CD14-positive monocyte (primary cell): ENCODE results near the gene RNF41. TPM values are rescaled to one million over a fixed set of nuclear protein-coding genes. Genes with fewer than 3 reads are reported as not detected.

Source experiments
- DNase-seq, 3 donors: peaks; one replicate each; pipeline ENCODE4 v3.0.0-alpha.2; 2011 to 2022
- H2AFZ ChIP-seq: 2 replicates; pipeline ENCODE4 v1.6.0; 2012; ENCODE audit warnings: mild to moderate bottlenecking, low read depth, low read length, inconsistent platforms; ENCODE audit not compliant: insufficient read depth, poor library complexity, severe bottlenecking
- H3K27ac ChIP-seq, 2 donors: 1 replicate in 1 of 2; 2 replicates in 1 of 2; pipeline ENCODE4 v1.5.1; 2012 to 2013; ENCODE audit warnings: low read length in 2 of 2, control low read depth in 1 of 2, inconsistent platforms in 1 of 2, low read depth in 1 of 2, mild to moderate bottlenecking in 1 of 2
- H3K27me3 ChIP-seq, 2 donors: one replicate each; pipeline versions ENCODE4 v1.6.0 to v1.6.1; 2011 to 2013; ENCODE audit warnings: low read length in 2 of 2; ENCODE audit not compliant: control insufficient read depth in 2 of 2, insufficient read depth in 2 of 2
- H3K36me3 ChIP-seq, 2 donors: replicated peaks in 1 of 2; 1 replicate in 1 of 2; 2 replicates in 1 of 2; pipeline versions ENCODE4 v1.5.1 to v1.6.1; 2012 to 2013; ENCODE audit warnings: low read length in 2 of 2, control low read depth in 1 of 2, inconsistent platforms in 1 of 2, mild to moderate bottlenecking in 1 of 2; ENCODE audit not compliant: insufficient read depth in 2 of 2, control insufficient read depth in 1 of 2
- H3K4me1 ChIP-seq, 2 donors: 1 replicate in 1 of 2; 2 replicates in 1 of 2; pipeline versions ENCODE4 v1.5.1 to v1.6.1; 2012 to 2013; ENCODE audit warnings: low read length in 2 of 2, control low read depth in 1 of 2, inconsistent platforms in 1 of 2, mild to moderate bottlenecking in 1 of 2, moderate library complexity in 1 of 2; ENCODE audit not compliant: insufficient read depth in 2 of 2, control insufficient read depth in 1 of 2
- H3K4me2 ChIP-seq: replicated peaks from 2 replicates; pipeline ENCODE3; 2012; ENCODE audit warnings: low read length, moderate library complexity, mild to moderate bottlenecking; ENCODE audit not compliant: poor library complexity, severe bottlenecking; ENCODE audit errors: extremely low read depth
- H3K4me3 ChIP-seq, 3 experiments: fragments of 200-600 bp in 1 of 3; sonication (generic) in 1 of 3; replicated peaks in 1 of 3; 1 replicate in 2 of 3; 2 replicates in 1 of 3; pipeline ENCODE4 v1.5.1; 2011 to 2013; ENCODE audit warnings: low read length in 3 of 3, mild to moderate bottlenecking in 3 of 3, control low read depth in 2 of 3, low read depth in 2 of 3, inconsistent platforms in 1 of 3, moderate library complexity in 1 of 3
- H3K79me2 ChIP-seq: 2 replicates; pipeline ENCODE4 v1.6.0; 2012; ENCODE audit warnings: mild to moderate bottlenecking, control low read depth, inconsistent platforms, low read length, moderate library complexity; ENCODE audit not compliant: insufficient read depth
- H3K9ac ChIP-seq: 2 replicates; pipeline ENCODE4 v1.6.0; 2017; ENCODE audit warnings: low read length, mild to moderate bottlenecking; ENCODE audit not compliant: insufficient read depth, poor library complexity, severe bottlenecking
- H3K9me3 ChIP-seq, 2 donors: replicated peaks in 1 of 2; 1 replicate in 1 of 2; 2 replicates in 1 of 2; pipeline versions ENCODE4 v1.5.1 to v1.6.1; 2012 to 2013; ENCODE audit warnings: low read length in 2 of 2, control low read depth in 1 of 2; ENCODE audit not compliant: control insufficient read depth in 1 of 2, insufficient read depth in 1 of 2
- H4K20me1 ChIP-seq: 2 replicates; pipeline ENCODE4 v1.6.0; 2012; ENCODE audit warnings: mild to moderate bottlenecking, low read length, control low read depth, moderate library complexity; ENCODE audit not compliant: insufficient read depth
- H3K27ac Mint-ChIP-seq, 7 donors: one replicate each; pipeline ENCODE4 v1.8.0; 2020; ENCODE audit warnings: mild to moderate bottlenecking in 7 of 7, mixed read lengths in 7 of 7, moderate library complexity in 6 of 7, inconsistent platforms in 2 of 7
- H3K27me3 Mint-ChIP-seq, 3 donors: one replicate each; pipeline ENCODE4 v1.8.0; 2021 to 2022; ENCODE audit warnings: low read depth in 3 of 3, mild to moderate bottlenecking in 3 of 3, mixed read lengths in 3 of 3, moderate library complexity in 3 of 3, inconsistent platforms in 1 of 3
- H3K36me3 Mint-ChIP-seq, 2 donors: one replicate each; pipeline ENCODE4 v1.8.0; 2020; ENCODE audit warnings: mixed read lengths in 2 of 2, inconsistent platforms in 1 of 2, mild to moderate bottlenecking in 1 of 2
- H3K4me1 Mint-ChIP-seq: one replicate; pipeline ENCODE4 v1.8.0; 2020; ENCODE audit warnings: mild to moderate bottlenecking, mixed read lengths
- H3K4me3 Mint-ChIP-seq, 2 donors: one replicate each; pipeline ENCODE4 v1.8.0; 2020; ENCODE audit warnings: mild to moderate bottlenecking in 2 of 2, mixed read lengths in 2 of 2, moderate library complexity in 1 of 2
- H3K9me3 Mint-ChIP-seq, 7 donors: one replicate each; pipeline ENCODE4 v1.8.0; 2020 to 2022; ENCODE audit warnings: mixed read lengths in 7 of 7, mild to moderate bottlenecking in 6 of 7, moderate library complexity in 6 of 7, inconsistent platforms in 2 of 7
- WGBS: methylation state at CpG from one replicate; pipeline ENCODE4 v1.1.5; 2013; ENCODE audit warnings: missing lambda C conversion rate; ENCODE audit not compliant: insufficient coverage; 5-methylcytosine and 5-hydroxymethylcytosine counted together
- intact Hi-C, 2 donors: fragments of 100-400 bp; cut with micrococcal nuclease; formaldehyde crosslinking; loops; one replicate each; pipeline versions ENCODE4 v1.15.0 to v1.15.1; 2023
- polyA plus RNA-seq, 3 donors: library from polyadenylated mRNA; depleted of rRNA in 1 of 3; unstranded in 2 of 3; stranded (reverse) in 1 of 3; fragments of 300-500 nt in 2 of 3; fragments of >200 nt in 1 of 3; fragmentation: Illumina TruSeq in 2 of 3; gene quantifications; 1 replicate in 2 of 3; 2 replicates in 1 of 3; pipeline ENCODE4 v1.2.3, GENCODE V29; 2012 to 2021
- TF ChIP-seq, protein P1 (sequence below): fragments of 200-600 bp; IDR thresholded peaks from one replicate; pipeline ENCODE4 v1.8.0; 2022; ENCODE audit warnings: antibody characterized with exemption, mild to moderate bottlenecking

Gene RNF41
- polyA plus RNA-seq, 3 donors, result 35.8 to 82.0 (median 45.7) TPM

DNA sequence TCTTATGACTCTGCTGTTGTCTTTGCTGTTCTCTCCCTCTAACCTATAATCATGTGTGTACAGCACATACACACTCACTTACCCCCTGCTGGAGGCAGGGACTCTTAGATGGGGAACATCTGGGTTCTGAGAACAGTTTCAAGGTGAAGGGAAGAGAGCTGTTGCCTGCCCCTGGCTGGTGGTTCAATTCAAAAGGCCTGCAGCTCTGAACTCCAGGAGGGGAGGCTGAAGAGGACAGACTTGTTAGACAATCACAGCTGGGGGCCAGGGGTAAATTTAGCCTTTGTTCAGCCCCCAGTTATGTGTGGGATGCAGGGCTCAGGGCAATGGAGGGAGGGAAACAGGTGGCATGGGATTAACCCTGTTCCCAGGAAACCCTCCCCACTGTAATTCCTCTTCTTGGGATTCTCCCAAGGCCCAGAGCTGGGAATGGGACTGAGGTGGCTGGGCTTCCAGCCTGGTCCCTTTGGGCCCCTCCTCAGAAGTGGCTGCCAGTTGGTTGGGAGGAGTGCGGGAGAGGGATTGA, 67.4 kb downstream of the RNF41 start:
- Histone ChIP-seq H3K79me2 (peaks cover 22% of the 10 kb centered on the region), H3K27me3 (no peaks in the 10 kb centered on the region), H3K27ac (no peak overlapping the region), H2AFZ (no peak overlapping the region), H3K9me3 (no peaks in the 10 kb centered on the region), H3K36me3 (no peaks in the 10 kb centered on the region), H4K20me1 (peaks cover 7% of the 10 kb centered on the region), H3K9ac (no peak overlapping the region), H3K4me1 (peaks cover 41 to 51% of the 10 kb centered on the region in 2 donors), H3K4me2 (no peak overlapping the region), H3K4me3 (no peak overlapping the region)
- peaks cover 41% of the 10 kb centered on the region for H3K4me1 Mint-ChIP-seq
- peaks cover 0 to 3% (median 2%) of the 10 kb centered on the region in 3 donors for H3K27me3 Mint-ChIP-seq
- no peaks in the 10 kb centered on the region for H3K9me3 Mint-ChIP-seq
- H3K36me3 Mint-ChIP-seq, result peaks cover 7 to 10% of the 10 kb centered on the region in 2 donors
- no peak for DNase-seq
- H3K4me3 Mint-ChIP-seq, result no peak overlapping the region
- TF ChIP-seq, protein P1, sequence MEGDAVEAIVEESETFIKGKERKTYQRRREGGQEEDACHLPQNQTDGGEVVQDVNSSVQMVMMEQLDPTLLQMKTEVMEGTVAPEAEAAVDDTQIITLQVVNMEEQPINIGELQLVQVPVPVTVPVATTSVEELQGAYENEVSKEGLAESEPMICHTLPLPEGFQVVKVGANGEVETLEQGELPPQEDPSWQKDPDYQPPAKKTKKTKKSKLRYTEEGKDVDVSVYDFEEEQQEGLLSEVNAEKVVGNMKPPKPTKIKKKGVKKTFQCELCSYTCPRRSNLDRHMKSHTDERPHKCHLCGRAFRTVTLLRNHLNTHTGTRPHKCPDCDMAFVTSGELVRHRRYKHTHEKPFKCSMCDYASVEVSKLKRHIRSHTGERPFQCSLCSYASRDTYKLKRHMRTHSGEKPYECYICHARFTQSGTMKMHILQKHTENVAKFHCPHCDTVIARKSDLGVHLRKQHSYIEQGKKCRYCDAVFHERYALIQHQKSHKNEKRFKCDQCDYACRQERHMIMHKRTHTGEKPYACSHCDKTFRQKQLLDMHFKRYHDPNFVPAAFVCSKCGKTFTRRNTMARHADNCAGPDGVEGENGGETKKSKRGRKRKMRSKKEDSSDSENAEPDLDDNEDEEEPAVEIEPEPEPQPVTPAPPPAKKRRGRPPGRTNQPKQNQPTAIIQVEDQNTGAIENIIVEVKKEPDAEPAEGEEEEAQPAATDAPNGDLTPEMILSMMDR, result no peak
- intact Hi-C loops, result loop anchor here in 1 of 2 donors (5.0 kb wide), 1 partner anchor 37 kb away; the partner anchor contains the start of genes RPL41 and ZC3H10
- peak overlapping the region in 2 of 7 donors; percentile 35 to 74 for H3K27ac Mint-ChIP-seq
- WGBS, result no CpG with 5 or more reads among the region's 1 CpG

DNA sequence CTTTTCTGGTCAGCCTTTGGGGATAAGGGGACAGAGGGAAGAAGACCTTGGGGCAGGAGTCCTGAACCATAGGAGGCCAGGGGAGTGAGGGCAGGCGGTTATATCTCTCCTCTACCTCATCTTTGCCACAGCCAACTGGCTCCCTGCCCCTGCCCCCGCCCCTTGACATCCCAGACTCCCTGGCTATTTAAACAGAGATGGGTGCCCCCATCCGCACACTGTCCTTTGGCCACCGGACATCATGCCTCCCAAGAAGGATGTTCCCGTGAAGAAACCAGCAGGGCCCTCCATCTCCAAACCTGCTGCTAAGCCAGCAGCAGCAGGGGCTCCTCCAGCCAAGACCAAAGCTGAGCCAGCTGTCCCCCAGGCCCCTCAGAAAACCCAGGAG, 68.0 kb downstream of the RNF41 start:
- TF ChIP-seq, protein P1, result no peak
- Mint-ChIP-seq H3K4me3 (no peak overlapping the region), H3K9me3 (no peaks in the 10 kb centered on the region), H3K36me3 (peaks cover 7 to 10% of the 10 kb centered on the region in 2 donors), H3K4me1 (peaks cover 37% of the 10 kb centered on the region), H3K27ac (peak overlapping the region in 2 of 7 donors; percentile 15 to 59), H3K27me3 (peaks cover 0 to 3% (median 2%) of the 10 kb centered on the region in 3 donors)
- H3K79me2 ChIP-seq, result peaks cover 16% of the 10 kb centered on the region
- no peak for DNase-seq
- H3K27me3 ChIP-seq, result no peaks in the 10 kb centered on the region
- no peak overlapping the region for H3K4me3 ChIP-seq
- peaks cover 37 to 44% of the 10 kb centered on the region in 2 donors for H3K4me1 ChIP-seq
- no peak overlapping the region for H2AFZ ChIP-seq
- H3K4me2 ChIP-seq, result no peak overlapping the region
- intact Hi-C loops, result loop anchor here in 1 of 2 donors (5.0 kb wide), 1 partner anchor 36 kb away; the partner anchor contains the start of genes RPL41 and ZC3H10
- no peak overlapping the region for H3K9ac ChIP-seq
- H3K36me3 ChIP-seq, result no peaks in the 10 kb centered on the region
- no peak overlapping the region for H3K27ac ChIP-seq
- WGBS, result 92% methylated on average over 4 of the region's 5 CpGs
- H3K9me3 ChIP-seq, result no peaks in the 10 kb centered on the region
- peaks cover under 1% of the 10 kb centered on the region for H4K20me1 ChIP-seq
